ENCODE measurements around the gene XPR1. TPM values are rescaled to one million over a fixed set of nuclear protein-coding genes. Genes with fewer than 3 reads are reported as not detected.

Gene XPR1
- total RNA-seq, 4 donors from 2014 or later, result 17.2 to 28.3 (median 26.6) TPM

GRCh38 chr1:180590889-180591288 lies 40.9 kb upstream of the XPR1 start:
- Histone ChIP-seq H3K4me1 (peaks cover 0 to 1% (median 0%) of the 10 kb centered on the region in 3 donors), H3K27ac (no peak overlapping the region), H3K9me3 (no peaks in the 10 kb centered on the region), H3K27me3 (no peaks in the 10 kb centered on the region), H3K36me3 (no peaks in the 10 kb centered on the region), H3K4me3 (no peak overlapping the region)
- no peak for ATAC-seq
- TF ChIP-seq CTCF (IDR thresholded peaks at IDR 0.05), result no peak
- TF ChIP-seq EP300 (IDR thresholded peaks at IDR 0.05), result no peak
- no peak for TF ChIP-seq POLR2AphosphoS5 (IDR thresholded peaks at IDR 0.05)
- no peak for TF ChIP-seq POLR2A (IDR thresholded peaks at IDR 0.05)
- WGBS, 2 donors (ENCODE audit: low coverage in 1 of 2), result 68 to 100% methylated on average over 1 to 2 of the region's 2 CpGs

GRCh38 chr1:180593382-180593781 lies 38.4 kb upstream of the XPR1 start:
- Histone ChIP-seq H3K36me3 (no peaks in the 10 kb centered on the region), H3K27ac (no peak overlapping the region), H3K9me3 (no peaks in the 10 kb centered on the region), H3K4me3 (no peak overlapping the region), H3K27me3 (no peaks in the 10 kb centered on the region), H3K4me1 (no peaks in the 10 kb centered on the region)
- TF ChIP-seq CTCF (IDR thresholded peaks at IDR 0.05), result no peak
- no peak for TF ChIP-seq POLR2AphosphoS5 (IDR thresholded peaks at IDR 0.05)
- TF ChIP-seq POLR2A (IDR thresholded peaks at IDR 0.05), result no peak
- TF ChIP-seq EP300 (IDR thresholded peaks at IDR 0.05), result no peak
- WGBS, 2 donors (ENCODE audit: low coverage in 1 of 2), result 78 to 88% methylated on average over 3 of the region's 3 CpGs
- ATAC-seq, result no peak

- H3K9me3 ChIP-seq, result no peaks in the 10 kb centered on the region
- H3K27ac ChIP-seq, result no peak overlapping the region
- no peaks in the 10 kb centered on the region for H3K36me3 ChIP-seq
- no peaks in the 10 kb centered on the region for H3K27me3 ChIP-seq
- no peak for ATAC-seq
- WGBS, 2 donors (ENCODE audit: low coverage in 1 of 2), result 71 to 88% methylated on average over 4 to 6 of the region's 6 CpGs
- H3K4me1 ChIP-seq, result no peaks in the 10 kb centered on the region
- H3K4me3 ChIP-seq, result no peak overlapping the region
- TF ChIP-seq EP300 (IDR thresholded peaks at IDR 0.05) (no peak), CTCF (IDR thresholded peaks at IDR 0.05) (no peak), POLR2AphosphoS5 (IDR thresholded peaks at IDR 0.05) (no peak), POLR2A (IDR thresholded peaks at IDR 0.05) (no peak)
Observed at GRCh38 chr1:180594723-180595122, 37.1 kb upstream of the XPR1 start.

DNA sequence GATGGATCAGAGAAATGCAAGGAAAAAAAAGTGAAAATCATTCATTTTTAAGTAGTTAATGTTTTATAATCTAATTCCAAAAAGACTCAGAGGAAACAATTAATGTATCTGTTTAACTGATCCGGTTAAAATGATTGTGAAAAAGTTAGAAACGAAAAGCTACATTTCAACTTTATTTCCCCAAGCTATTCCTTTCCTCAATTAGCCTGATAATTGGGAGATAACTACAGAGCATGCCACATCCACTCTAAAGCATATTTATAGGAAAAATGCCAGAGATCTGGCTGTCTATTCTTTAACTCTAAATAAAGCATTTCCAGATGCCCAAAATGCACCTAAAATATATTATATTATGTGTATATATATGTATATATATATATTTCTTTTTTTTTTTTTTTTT lies 35.9 kb upstream of the XPR1 start:
- no peak for ATAC-seq
- Histone ChIP-seq H3K36me3 (no peaks in the 10 kb centered on the region), H3K27me3 (no peaks in the 10 kb centered on the region), H3K4me3 (no peak overlapping the region), H3K4me1 (no peaks in the 10 kb centered on the region), H3K27ac (no peak overlapping the region), H3K9me3 (no peaks in the 10 kb centered on the region)
- WGBS, 2 donors (ENCODE audit: low coverage in 1 of 2), result 80% methylated on average over 2 of the region's 2 CpGs
- TF ChIP-seq POLR2AphosphoS5 (IDR thresholded peaks at IDR 0.05) (no peak), CTCF (IDR thresholded peaks at IDR 0.05) (no peak), EP300 (IDR thresholded peaks at IDR 0.05) (no peak), POLR2A (IDR thresholded peaks at IDR 0.05) (no peak)

DNA sequence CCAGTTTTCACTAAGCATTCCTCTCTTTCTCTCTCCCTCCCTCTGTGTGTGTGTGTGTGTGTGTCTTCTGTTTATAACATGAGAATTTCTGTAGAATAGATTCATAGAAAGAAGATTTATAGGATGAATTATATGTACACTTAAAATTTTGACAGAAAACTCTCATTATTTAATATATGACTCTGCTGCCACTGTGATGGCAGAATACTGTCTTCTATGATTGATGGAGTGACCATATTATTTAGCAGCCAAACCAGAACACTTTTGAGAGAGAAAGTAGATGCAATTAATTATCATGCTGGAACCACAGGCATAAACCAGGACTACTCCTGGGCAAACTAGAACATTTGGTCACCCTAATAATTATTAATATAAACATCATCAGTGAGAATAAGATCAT lies 34.3 kb upstream of the XPR1 start:
- no peaks in the 10 kb centered on the region for H3K4me1 ChIP-seq
- H3K36me3 ChIP-seq, result no peaks in the 10 kb centered on the region
- ATAC-seq, result no peak
- TF ChIP-seq POLR2A (IDR thresholded peaks at IDR 0.05) (no peak), POLR2AphosphoS5 (IDR thresholded peaks at IDR 0.05) (no peak)
- no peaks in the 10 kb centered on the region for H3K9me3 ChIP-seq
- H3K27me3 ChIP-seq, result no peaks in the 10 kb centered on the region
- no peak overlapping the region for H3K27ac ChIP-seq
- H3K4me3 ChIP-seq, result no peak overlapping the region

All from gastroesophageal sphincter (tissue), 4 donors.